Hematopoietic multipotent progenitor cell treated with erythropoietin and hydrocortisone succinate and interleukin-3 and kit ligand, for 8 days (in vitro differentiated cells): ENCODE results near the gene IFI27L1.

Source experiments
- DNase-seq: peaks from one replicate; pipeline ENCODE4 v3.0.0-alpha.2; 2015

IFI27L1 gene, protein sequence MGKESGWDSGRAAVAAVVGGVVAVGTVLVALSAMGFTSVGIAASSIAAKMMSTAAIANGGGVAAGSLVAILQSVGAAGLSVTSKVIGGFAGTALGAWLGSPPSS

DNA sequence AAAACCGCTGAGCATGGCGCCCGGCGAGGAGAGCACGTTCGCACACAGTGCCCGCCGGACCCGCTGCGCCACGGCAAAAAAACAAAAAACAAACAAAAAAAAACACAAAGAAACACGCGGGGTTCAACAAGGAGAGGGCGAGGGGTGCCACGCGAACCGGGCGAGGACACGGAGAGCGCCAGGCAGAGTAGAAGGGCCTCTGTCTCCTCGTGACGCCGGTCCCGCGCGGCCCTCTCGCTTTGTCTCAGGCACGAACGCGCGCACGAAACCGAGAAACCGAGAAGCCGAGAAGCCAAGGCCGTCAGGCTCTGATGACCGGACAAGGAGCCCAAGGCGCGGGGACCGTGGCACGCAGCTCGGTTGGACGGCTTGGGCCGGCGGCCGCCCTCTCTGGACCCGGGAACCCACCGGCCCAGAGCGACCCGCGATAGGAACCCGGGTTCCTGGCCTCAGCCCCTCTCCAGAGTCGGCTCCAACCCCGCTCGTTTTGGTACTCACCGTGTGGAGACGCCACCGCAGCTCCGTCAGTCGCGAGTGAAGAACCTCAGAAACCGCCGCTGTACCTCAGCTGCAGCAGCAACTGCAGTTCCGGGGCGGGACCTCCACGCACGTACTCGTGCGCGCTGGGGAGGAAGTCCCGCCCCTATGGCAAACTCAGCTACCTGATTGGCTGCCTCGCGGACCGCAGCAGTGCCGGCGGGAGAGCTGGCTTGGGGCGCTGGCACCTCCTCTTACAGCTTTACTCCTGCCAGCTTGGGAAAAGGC is at the start of gene IFI27L1, which contains the start of gene DDX24:
Gene IFI27L1, plus strand, starts transcription at position 690 of the 765 bp plus-strand sequence. CDS start 15,628 bp downstream, outside the sequence.
Gene DDX24, minus strand, starts transcription at position 582 of the 765 bp plus-strand sequence. CDS start 1,460 bp downstream, outside the sequence.
- peak; percentile 94 for DNase-seq

DNA sequence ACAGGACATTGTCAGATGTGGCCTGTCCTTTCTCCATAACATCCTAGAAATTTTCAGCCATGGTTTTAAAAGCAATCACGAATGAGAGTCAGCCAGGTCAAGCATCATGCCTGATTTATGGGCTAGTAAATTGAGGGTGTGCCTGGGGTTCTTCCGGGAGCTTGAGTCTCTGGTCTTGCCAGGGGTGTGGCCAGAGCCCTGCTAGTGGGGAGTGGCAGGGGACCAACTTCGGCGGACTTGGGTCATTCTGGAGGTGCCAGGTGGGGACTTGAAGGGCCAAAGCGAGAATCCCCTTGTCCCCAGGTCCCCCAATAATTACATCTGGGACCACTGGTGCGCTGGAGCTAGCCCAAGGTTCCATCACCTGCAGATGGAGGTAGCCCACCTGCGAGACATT is 49.2 kb upstream of the IFI27L1 start:
- DNase-seq: no peak

DNA sequence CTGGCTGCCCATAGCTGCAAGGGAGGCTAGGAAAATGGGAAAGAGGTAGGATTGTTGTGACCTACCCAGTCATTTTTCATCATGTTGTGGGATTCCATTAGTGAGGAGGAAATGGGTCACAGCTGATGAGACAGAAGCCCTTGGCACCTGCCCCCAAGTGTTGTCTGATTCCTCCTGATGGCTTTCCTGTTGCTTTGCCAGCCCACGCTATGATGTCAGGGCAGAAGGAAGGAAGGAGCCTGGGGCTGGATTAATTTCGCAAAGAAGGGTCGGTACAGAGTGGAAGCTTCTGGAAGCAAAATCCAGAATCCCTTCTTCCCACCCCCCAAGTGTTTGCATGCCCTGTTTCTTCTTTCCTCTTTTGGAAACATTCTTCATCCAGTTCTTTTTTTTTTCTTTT is 46.2 kb upstream of the IFI27L1 start:
- no peak for DNase-seq

DNA sequence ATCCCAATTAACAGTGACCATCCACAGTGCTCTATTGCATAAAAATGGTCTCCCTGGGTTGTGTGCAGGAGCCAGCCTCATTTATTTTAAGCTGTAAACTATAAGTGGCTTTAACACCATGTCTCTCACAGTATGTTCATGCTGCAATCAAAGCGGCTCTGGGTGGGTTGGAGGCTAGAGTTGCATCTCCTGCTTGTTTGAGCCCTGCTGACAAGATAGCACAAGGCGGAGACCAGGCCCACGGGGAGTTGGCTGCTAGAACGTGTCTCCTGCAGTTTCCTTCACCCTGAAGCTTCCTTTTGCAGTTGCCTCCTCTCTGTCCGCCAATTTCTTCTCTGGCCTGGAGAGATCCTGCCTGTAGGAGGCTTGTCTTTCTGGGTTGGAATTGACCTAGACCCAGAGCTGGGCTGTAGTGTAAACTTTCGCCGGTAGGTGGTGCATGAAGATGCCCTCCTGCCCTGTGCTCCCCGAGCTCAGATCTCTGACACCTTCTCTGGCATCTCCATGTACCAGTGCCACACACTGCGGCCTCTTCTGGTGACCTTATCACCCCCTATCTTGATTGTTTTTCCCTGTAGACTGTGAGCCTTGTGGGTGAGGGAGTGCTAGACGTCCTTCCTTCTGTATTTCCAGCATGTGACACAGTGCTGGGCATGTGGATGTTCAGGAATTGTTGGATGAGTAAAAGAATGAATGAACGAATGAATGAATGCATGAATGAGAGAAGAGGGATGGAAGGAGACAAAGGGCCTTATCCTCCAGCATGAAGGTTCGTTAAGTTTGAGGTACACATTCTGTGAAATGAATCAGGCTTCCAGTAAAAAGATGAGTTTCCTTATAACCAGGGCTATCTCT is 44.6 kb upstream of the IFI27L1 start:
- peak; percentile 76 for DNase-seq

DNA sequence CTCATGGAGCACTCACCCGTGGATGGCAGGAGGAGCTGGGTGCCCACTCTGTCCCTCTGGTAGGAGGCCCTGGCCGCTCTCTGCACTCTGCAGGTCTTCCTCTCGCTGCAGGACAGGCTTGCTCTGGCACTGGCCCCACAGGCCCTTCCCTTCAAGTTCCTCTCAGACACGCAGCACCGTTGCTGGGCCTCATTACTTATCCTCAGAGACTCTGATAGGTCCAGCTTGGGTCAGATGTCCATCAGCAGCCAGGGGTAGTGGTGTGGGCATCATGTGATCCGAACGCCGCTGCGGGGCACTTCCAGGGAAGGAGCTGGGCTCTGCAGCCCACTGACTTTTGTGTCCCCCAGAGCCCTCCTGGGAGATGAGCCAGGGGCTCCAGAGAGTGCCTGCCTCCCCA is 43.2 kb upstream of the IFI27L1 start:
- DNase-seq: no peak

DNA sequence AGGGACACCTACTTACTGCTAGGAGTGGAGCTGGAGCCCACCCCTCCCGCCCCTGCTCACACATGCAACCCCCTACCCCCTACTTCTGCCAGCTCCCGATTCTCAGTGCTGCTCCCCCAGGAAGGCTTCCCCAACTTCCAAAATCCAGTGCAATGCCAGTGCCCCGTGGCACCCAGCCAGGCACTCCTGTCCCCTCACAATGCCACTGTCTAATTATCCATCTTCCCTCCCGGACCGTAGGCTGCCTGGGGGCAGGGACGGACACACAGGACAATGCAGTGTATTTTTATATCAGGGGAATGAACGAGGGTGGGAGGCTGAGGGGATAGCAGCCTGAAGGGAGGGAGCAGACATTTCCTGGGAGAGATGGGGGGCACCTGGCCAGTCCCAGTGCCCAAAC is 42.6 kb upstream of the IFI27L1 start:
- DNase-seq: no peak

DNA sequence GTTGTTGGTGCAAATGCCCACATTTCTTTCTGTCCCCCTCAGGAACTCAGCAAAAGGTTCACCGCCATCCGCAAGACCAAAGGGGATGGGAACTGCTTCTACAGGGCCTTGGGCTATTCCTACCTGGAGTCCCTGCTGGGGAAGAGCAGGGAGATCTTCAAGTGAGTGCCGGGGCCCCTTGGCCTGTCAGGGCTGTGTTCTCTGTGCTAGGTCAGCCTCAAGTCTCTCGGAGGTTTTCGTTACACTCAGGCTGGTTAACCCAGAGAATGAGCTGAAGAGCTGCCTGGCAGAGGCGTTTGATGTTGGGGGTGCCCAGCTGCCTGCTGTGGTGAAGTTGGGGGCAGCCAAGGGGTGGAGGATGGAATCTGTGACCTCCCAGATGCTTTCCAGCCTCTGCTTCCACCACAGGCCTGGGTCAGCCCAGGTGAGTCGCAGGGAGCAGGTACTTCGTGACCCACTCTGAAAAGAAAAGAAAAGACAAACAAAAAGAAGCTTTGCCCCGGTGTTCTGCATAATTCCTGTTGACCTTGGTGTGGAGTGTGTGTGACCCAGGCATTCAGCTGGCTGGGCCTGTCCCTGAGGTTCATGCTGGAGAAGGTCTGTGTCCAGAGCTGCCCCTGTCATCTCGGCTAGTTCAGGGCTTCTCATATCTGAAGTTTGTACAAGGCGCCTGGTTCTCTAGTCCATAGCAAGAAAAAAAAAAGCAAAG is 42.0 kb upstream of the IFI27L1 start:
- no peak for DNase-seq

DNA sequence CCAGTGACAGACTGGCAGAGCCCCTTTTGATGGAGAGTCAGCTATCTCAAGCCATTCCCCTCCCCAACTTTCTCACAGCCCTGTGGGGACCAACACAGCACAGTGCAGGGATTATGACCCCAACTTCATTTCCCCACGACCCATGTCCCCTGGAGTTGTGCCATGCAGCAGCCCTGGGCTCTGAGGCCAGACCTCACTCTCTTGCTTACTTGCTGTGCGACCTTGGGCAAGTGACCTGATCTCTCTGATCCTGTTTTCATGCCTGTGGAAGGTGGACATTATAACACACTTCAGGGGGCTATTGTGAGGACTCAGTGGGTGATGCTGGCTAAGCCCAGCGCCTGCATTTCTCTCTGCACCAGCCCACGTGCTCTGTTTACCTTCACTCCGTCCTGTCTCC is 40.9 kb upstream of the IFI27L1 start:
- no peak for DNase-seq

DNA sequence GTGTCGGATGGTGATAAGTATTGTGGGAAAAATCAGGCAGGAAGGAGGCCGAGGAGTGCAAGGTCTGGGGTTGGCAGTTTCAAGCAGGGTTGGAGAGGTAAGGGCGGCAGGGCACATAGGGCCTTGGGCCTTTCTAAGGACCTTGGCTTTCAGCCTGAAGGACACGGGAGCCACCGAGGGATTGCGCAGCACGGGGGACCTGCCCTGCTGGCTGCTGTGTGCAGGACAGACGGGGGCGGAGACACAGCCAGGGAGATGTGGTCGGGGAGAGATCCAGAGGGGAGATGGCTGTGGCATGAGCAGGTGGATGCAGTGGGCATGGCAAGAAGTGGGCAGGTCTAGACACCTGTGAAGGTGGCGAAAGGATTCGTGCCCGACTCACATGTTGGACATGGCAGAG is 40.3 kb upstream of the IFI27L1 start:
- DNase-seq: no peak

DNA sequence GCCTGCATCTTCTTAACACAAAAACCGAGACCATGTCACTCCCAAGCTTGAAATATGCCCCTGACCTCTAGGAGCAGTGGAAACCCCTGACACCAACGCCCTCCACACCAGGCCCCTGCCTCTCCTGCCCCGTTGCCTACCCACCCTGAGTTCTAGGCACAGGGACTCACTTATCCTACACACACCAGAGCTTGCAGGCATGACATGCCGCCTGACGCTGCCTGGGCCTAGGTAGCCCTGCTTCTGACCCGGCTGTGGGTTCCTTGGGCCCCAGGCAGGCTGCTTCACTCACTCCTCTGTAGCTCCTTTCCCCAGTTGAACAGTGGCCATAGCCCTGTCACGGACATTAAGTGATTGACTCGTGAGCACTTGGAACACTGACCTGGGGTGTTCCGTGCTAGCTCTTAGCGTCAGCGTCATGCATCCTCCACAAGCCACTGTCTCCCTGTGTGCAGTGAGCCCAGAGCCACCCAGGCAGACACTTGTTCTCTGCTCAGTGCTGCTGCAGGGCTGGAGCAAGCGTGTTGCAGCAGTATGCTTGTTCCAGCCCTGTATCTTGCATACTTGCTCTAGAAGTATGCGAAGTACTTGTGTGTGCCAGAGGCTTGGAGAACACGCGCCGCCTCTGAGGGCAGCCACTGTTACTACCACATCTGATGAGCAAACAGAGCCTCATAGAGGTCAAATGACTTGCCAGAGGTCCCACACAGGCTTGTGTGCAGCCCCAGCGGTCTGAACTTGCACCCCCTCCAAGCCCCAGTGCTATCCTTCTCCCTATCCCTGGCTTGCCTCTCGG is 39.4 kb upstream of the IFI27L1 start:
- DNase-seq: no peak

DNA sequence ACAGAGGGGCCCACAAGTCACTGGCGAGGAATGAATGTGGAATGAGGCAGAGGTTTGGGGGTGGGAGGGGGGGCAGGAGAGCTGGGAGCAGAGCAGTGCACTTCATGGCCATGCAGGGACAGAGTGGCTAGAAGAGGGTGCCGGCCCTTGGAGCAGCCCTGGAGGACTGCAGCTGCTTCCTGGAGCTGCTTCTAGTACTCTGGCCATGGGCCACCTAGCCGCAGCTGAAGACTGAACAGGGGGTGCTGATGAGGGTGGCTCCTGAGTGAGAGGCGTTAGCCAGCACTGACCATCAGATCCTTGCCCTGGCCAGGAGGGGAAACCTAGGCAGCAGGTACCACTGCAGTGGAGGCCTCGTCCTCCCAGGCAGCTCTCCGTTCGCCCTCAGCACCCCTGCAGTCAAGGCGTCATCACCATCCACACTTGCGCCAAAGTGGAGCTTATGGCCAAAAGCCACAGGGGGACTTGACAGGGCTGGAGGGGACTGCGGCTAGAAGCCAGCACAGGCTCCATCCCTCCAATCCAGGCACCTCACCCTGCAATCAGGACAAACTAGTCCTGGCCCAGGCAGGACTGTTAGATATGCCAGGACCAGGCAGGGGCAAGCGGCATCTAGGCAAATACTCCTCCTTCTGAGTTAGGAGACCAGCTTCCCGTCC is 38.5 kb upstream of the IFI27L1 start:
- no peak for DNase-seq

DNA sequence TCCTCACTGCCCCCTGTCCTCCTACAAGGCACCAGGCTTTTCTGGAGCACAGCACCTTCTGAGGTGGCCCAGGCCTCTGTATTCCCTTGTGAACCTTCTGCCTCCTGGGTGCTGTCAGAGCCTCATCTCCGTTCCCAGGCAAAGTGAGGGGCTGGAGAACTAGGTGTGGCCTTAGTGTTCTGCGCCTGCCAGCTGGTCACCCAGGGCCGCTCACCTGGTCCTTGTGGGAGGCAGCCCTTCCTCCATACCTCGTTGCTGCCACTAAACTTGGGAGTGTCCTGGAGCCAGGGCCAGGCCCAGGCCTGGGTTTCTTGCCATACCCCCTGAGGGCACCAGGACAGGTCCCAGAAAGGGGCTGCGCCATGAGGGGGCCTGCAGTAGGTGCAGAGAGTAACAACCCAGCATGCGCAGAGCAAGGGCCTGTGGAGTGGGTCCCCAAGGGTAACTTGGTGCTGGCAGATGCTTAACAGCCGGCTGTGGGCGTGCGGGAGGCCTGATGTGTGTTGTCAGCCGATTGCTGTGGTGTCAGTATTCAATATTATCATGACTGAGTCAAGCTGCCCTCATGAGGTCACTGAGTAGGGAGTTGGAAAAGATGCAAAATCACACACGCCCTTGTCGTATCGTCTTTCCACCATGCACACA is 37.9 kb upstream of the IFI27L1 start:
- DNase-seq: no peak

DNA sequence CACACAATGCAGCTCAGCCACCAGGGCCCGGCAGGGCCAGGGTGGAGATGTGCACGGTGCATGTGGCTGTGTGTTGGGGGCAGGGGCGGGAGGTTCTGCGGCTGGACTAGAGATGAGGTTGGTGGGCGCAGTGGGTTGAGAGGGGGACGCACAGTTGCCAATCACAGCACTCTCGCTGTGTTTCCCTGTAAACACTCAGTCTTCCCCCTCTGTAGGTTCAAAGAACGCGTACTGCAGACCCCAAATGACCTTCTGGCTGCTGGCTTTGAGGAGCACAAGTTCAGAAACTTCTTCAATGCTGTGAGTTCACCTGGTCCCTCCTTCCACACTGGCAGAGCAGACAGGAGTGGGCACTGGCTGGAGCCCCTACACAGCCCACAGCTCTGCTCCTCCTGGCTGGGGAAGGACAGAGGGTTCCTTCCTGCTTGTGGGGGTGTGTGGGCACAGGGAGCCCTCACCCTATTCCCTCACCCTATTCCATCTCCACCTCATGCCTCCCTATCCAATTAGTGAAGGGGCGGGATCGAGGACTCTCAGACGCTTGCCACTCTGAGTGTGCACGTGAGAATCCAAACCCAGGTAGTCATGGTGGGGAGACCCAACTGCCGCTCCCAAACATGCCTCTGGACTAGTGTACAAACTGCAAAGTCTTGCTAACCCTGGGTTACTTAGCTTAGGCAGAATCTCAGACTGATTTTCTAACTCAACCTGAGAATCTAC is 37.2 kb upstream of the IFI27L1 start:
- DNase-seq: no peak

DNA sequence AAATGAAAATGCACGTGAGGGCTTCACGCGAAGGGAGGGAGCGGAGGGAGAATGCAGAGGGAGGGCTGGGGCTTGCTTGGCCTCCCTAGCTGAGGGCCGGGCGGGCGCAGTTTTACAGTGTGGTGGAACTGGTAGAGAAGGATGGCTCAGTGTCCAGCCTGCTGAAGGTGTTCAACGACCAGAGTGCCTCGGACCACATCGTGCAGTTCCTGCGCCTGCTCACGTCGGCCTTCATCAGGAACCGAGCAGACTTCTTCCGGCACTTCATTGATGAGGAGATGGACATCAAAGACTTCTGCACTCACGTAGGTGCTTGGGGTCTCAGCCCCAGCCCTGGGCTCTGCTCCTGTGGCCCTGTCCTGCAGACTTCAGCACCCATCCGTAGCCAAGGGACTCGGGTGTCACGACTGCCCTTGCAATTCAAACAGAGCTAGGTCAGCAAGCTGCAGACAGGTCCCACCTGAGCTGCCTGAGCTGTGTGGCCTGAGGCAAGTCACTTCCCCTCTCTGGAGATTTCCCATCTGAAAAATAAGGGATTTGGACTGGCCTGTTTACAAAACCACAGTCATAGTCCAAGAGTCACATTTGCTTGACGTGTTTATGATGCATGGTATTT is 36.5 kb upstream of the IFI27L1 start:
- no peak for DNase-seq

DNA sequence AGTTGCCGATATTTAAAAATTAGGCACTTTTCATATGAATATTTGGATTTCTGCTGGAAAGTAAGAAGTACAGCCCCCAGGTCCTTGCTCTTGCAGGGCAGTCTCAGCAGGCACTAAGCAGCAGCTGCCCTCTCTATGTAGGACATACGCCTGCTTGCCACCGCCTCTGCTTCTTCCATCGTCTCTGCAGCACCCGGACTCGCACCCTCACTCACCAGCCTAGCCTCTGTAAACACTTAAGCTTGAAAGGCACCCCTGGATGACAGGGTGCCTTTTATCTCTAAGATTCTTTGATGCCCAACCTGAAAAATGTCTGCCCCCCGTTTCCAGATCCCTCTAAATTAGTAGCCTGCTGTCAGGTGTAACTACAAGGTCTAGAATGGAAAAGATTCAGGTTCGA is 36.0 kb upstream of the IFI27L1 start:
- DNase-seq: no peak

DNA sequence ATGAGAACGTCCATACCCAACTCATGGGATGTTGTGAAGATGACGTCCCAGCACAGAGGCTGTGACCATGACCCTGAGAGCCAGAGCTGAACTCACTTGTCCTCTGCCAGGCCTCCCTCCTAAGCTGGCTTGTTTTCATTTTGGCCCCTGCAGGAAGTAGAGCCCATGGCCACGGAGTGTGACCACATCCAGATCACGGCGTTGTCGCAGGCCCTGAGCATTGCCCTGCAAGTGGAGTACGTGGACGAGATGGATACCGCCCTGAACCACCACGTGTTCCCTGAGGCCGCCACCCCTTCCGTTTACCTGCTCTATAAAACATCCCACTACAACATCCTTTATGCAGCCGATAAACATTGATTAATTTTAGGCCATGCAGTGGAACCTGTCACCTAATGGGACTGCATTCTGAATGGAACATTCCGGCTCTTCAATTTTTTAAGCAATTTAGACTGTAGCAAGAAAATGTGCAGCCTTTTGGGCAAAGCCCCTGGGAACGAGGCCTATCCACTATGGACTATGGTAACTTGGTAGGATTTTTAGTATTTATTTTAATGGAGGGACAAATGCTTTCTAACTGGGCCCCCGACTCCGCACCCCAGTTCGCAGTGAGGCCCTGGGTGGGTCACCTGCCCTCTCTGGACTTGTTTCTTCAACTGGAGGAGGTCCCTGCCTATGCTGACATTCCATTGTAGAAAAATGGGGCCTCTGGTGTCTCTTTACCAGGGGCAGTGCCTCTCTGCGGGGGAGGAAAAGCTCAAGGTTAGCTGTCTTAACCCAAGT is 35.4 kb upstream of the IFI27L1 start:
- DNase-seq: no peak

DNA sequence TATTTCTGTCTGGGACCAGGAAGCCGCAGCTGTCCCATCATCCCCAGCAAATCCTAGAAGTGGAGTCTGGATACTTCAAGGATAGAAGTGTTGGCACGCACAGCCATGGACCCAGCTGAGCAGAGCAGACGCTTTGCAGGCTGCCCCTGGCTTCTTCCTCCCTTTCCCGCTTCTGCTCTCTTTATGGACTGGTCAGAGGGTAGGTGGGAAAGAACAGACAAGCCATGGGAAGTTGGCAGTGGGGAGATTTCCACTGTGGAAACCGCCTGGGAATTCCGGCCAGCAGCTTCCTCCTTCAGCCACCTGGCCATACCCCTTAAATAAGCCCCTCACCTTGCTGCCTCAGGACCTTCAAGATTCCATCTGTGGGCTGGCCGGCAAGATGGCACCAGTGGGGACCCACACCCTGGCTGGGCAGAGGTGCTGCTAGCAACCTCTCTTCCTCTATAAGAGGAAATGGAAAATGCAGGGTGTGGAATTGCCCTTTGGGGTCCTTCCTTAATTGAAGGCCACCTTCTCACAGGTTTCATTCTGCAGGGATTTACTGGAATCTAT is 34.3 kb upstream of the IFI27L1 start:
- DNase-seq: no peak

DNA sequence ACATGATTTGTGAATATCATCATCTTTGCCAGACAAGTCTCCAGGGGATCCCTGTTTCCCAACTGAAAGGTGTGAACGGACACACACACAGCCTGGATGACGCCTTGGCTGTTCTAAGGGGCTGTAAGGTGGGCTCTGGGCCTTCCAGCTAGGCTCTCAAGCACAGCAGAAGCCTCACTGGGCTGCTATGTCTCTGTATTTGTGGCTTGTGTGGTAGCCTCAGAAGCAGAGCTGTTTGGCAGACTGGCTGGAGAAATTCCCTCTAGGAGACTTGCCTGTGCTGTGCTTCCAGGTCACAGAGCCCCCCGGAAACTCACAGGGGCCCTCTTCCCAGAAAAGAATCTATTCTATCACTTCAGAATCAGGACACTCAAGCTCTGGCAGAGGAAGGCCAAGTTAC is 33.5 kb upstream of the IFI27L1 start:
- no peak for DNase-seq
